IMR-90 (cell line): ENCODE data around the gene UPP2. TPM values are rescaled to one million over a fixed set of nuclear protein-coding genes. Genes with fewer than 3 reads are reported as not detected.

Experiments
- ATAC-seq: fragments of 200-7000 bp; cut with Tn5 transposase; 2 replicates; pipeline ENCODE4 v1.9.1; 2020; ENCODE audit warnings: low read depth, mild to moderate bottlenecking, moderate library complexity
- BruUV-seq: library from RNA; stranded (reverse); fragments of 400-500 nt; replicated peaks from 2 replicates; lab custom pipeline; 2021; lab: Mats Ljungman, UMichigan
- CTCF ChIA-PET: fragments of 300-600 bp; formaldehyde crosslinking; extraction: SDS; loops from one replicate; lab custom pipeline; 2021; ENCODE audit warnings: antibody characterized with exemption; lab: Yijun Ruan, JAX
- POLR2A ChIA-PET: fragments of 300-600 bp; sonication (Branson Sonifier 250); formaldehyde crosslinking; loops from one replicate; lab custom pipeline; 2022; ENCODE audit warnings: antibody characterized with exemption; ENCODE audit not compliant: unreplicated experiment; lab: Charles Lee
- DNase-seq: peaks from one replicate; pipeline ENCODE4 v3.0.0; 2013
- H2AFZ ChIP-seq: replicated peaks from 2 replicates; pipeline ENCODE3; 2013; ENCODE audit warnings: low read length, mild to moderate bottlenecking; ENCODE audit not compliant: poor library complexity
- H2AK5ac ChIP-seq: 2 replicates; pipeline ENCODE4 v1.6.1; 2013; ENCODE audit warnings: low read depth, low read length, inconsistent platforms
- H2AK9ac ChIP-seq: replicated peaks from 2 replicates; pipeline ENCODE3; 2013; ENCODE audit warnings: mild to moderate bottlenecking, low read depth, low read length, moderate library complexity; ENCODE audit not compliant: poor library complexity
- H2BK120ac ChIP-seq: 2 replicates; pipeline ENCODE4 v1.6.1; 2013; ENCODE audit warnings: low read depth, low read length, inconsistent platforms
- H2BK15ac ChIP-seq: 3 replicates; pipeline ENCODE4 v1.6.1; 2013; ENCODE audit warnings: low read depth, low read length, inconsistent platforms
- H2BK20ac ChIP-seq: 2 replicates; pipeline ENCODE4 v1.6.1; 2013; ENCODE audit warnings: low read depth, mild to moderate bottlenecking, inconsistent platforms, low read length, moderate library complexity
- H2BK5ac ChIP-seq: 2 replicates; pipeline ENCODE4 v1.6.1; 2013; ENCODE audit warnings: mild to moderate bottlenecking, low read depth, low read length, inconsistent platforms; ENCODE audit not compliant: poor library complexity, severe bottlenecking
- H3K14ac ChIP-seq: replicated peaks from 2 replicates; pipeline ENCODE4 v1.6.1; 2013; ENCODE audit warnings: low read depth, low read length, inconsistent platforms
- H3K18ac ChIP-seq: 2 replicates; pipeline ENCODE4 v1.6.1; 2013; ENCODE audit warnings: low read depth, low read length, control low read depth
- H3K23ac ChIP-seq: 2 replicates; pipeline ENCODE4 v1.6.1; 2013; ENCODE audit warnings: low read depth, low read length, inconsistent platforms
- H3K27ac ChIP-seq: 2 replicates; pipeline ENCODE4 v1.5.1; 2013; ENCODE audit warnings: mild to moderate bottlenecking, control low read depth, low read length; ENCODE audit not compliant: insufficient read depth
- H3K27me3 ChIP-seq: 2 replicates; pipeline ENCODE4 v1.6.1; 2013; ENCODE audit warnings: low read length; ENCODE audit not compliant: control insufficient read depth, insufficient read depth
- H3K36me3 ChIP-seq: 2 replicates; pipeline ENCODE4 v1.6.1; 2013; ENCODE audit warnings: low read length, mixed read lengths; ENCODE audit not compliant: control insufficient read depth, insufficient read depth
- H3K4ac ChIP-seq: 2 replicates; pipeline ENCODE4 v1.6.1; 2013; ENCODE audit warnings: low read depth, low read length, inconsistent platforms
- H3K4me1 ChIP-seq: 2 replicates; pipeline ENCODE4 v1.6.1; 2013; ENCODE audit warnings: low read length, mixed read lengths; ENCODE audit not compliant: control insufficient read depth, insufficient read depth
- H3K4me2 ChIP-seq: 2 replicates; pipeline ENCODE4 v1.6.1; 2013; ENCODE audit warnings: low read depth, mild to moderate bottlenecking, control low read depth, low read length, moderate library complexity
- H3K4me3 ChIP-seq: 2 replicates; pipeline ENCODE4 v1.5.1; 2013; ENCODE audit warnings: low read depth, mild to moderate bottlenecking, control low read depth, low read length, moderate library complexity; ENCODE audit not compliant: insufficient read depth
- H3K56ac ChIP-seq: 2 replicates; pipeline ENCODE4 v1.6.1; 2013; ENCODE audit warnings: low read length, inconsistent platforms; ENCODE audit not compliant: insufficient read depth; ENCODE audit errors: extremely low read depth
- H3K79me1 ChIP-seq, 2 experiments: 2 replicates each; pipeline ENCODE4 v1.6.1; 2013; ENCODE audit warnings: low read length in 2 of 2, inconsistent platforms in 1 of 2, low read depth in 1 of 2
- H3K9ac ChIP-seq: 2 replicates; pipeline ENCODE4 v1.6.1; 2013; ENCODE audit warnings: low read depth, low read length, control low read depth
- H3K9me1 ChIP-seq: 2 replicates; pipeline ENCODE4 v1.6.1; 2013; ENCODE audit warnings: low read length, inconsistent platforms; ENCODE audit not compliant: insufficient read depth
- H3K9me3 ChIP-seq: 2 replicates; pipeline ENCODE4 v1.6.1; 2013; ENCODE audit warnings: low read length; ENCODE audit not compliant: control insufficient read depth, insufficient read depth
- H4K20me1 ChIP-seq: 2 replicates; pipeline ENCODE4 v1.6.1; 2013; ENCODE audit warnings: low read length, inconsistent platforms; ENCODE audit not compliant: insufficient read depth
- H4K5ac ChIP-seq: 2 replicates; pipeline ENCODE4 v1.6.1; 2013; ENCODE audit warnings: mild to moderate bottlenecking, low read depth, low read length, control low read depth
- H4K8ac ChIP-seq, 2 experiments: 2 replicates each; pipeline ENCODE4 v1.6.1; 2013; ENCODE audit warnings: low read depth in 2 of 2, low read length in 2 of 2, control low read depth in 1 of 2, inconsistent platforms in 1 of 2
- H4K91ac ChIP-seq: 2 replicates; pipeline ENCODE4 v1.6.1; 2013; ENCODE audit warnings: low read depth, low read length, inconsistent platforms; ENCODE audit not compliant: insufficient read depth
- CEBPB ChIP-seq: IDR thresholded peaks from 2 replicates; pipeline ENCODE4 v1.6.1; 2012; ENCODE audit warnings: low read depth, low read length, improper control_type of control experiment
- CHD1 ChIP-seq: IDR thresholded peaks from 2 replicates; pipeline ENCODE4 v1.6.1; 2012; ENCODE audit warnings: low read depth, low read length, improper control_type of control experiment
- ELK1 ChIP-seq: fragments of 150-350 bp; IDR thresholded peaks from 2 replicates; pipeline ENCODE4 v1.6.1; 2016; ENCODE audit warnings: low read depth, mild to moderate bottlenecking, low read length, moderate library complexity, borderline replicate concordance
- FOS ChIP-seq: fragments of 150-350 bp; IDR thresholded peaks from 2 replicates; pipeline ENCODE4 v1.6.1; 2016; ENCODE audit warnings: low read depth, low read length
- MAFK ChIP-seq: IDR thresholded peaks from 2 replicates; pipeline ENCODE4 v1.6.1; 2012; ENCODE audit warnings: low read depth, low read length, improper control_type of control experiment
- MAZ ChIP-seq: IDR thresholded peaks from 2 replicates; pipeline ENCODE4 v1.6.1; 2012; ENCODE audit warnings: low read depth, mild to moderate bottlenecking, low read length, improper control_type of control experiment, moderate library complexity, borderline replicate concordance
- MXI1 ChIP-seq: IDR thresholded peaks from 2 replicates; pipeline ENCODE4 v1.6.1; 2012; ENCODE audit warnings: low read depth, mild to moderate bottlenecking, low read length, moderate library complexity, borderline replicate concordance
- NFE2L2 ChIP-seq: fragments of 150-350 bp; IDR thresholded peaks from 2 replicates; pipeline ENCODE4 v1.6.1; 2016; ENCODE audit warnings: low read depth, mild to moderate bottlenecking, low read length
- POLR2A ChIP-seq: IDR thresholded peaks from 2 replicates; pipeline ENCODE4 v1.6.1; 2012; ENCODE audit warnings: mild to moderate bottlenecking, low read depth, low read length
- RAD21 ChIP-seq: IDR thresholded peaks from 2 replicates; pipeline ENCODE4 v1.6.1; 2012; ENCODE audit warnings: low read length, improper control_type of control experiment
- RCOR1 ChIP-seq: IDR thresholded peaks from 2 replicates; pipeline ENCODE4 v1.6.1; 2012; ENCODE audit warnings: mild to moderate bottlenecking, low read length, improper control_type of control experiment; ENCODE audit not compliant: insufficient replicate concordance
- RFX5 ChIP-seq: IDR thresholded peaks from 2 replicates; pipeline ENCODE4 v1.8.0; 2012; ENCODE audit warnings: low read depth, mild to moderate bottlenecking, low read length, moderate library complexity
- SMC3 ChIP-seq: fragments of 150-350 bp; IDR thresholded peaks from 2 replicates; pipeline ENCODE4 v1.6.1; 2016; ENCODE audit warnings: low read depth, mild to moderate bottlenecking, antibody characterized with exemption, low read length, moderate library complexity
- USF2 ChIP-seq: fragments of 150-350 bp; IDR thresholded peaks from 2 replicates; pipeline ENCODE4 v1.6.1; 2017; ENCODE audit warnings: mild to moderate bottlenecking, antibody characterized with exemption, low read length, low read depth
- WGBS, 2 experiments: methylation state at CpG; one replicate each; pipeline versions ENCODE4 v1.1.5 to v1.1.7; 2013; ENCODE audit warnings: missing lambda C conversion rate in 2 of 2; ENCODE audit not compliant: insufficient read length in 1 of 2; ENCODE audit errors: extremely low coverage in 2 of 2; 5-methylcytosine and 5-hydroxymethylcytosine counted together
- dilution Hi-C: fragments of 300-500 bp; cut with HindIII; formaldehyde crosslinking; loops from one replicate; pipeline ENCODE4 v1.14.3; 2018; ENCODE audit warnings: low sequenced_read_pairs; ENCODE audit not compliant: unreplicated experiment
- in situ Hi-C: fragments of 300-500 bp; cut with MboI; formaldehyde crosslinking; loops from 3 replicates; pipeline ENCODE4 v1.14.3; 2019; ENCODE audit warnings: low sequenced_read_pairs, inconsistent platforms, mixed read lengths
- intact Hi-C: fragments of 100-400 bp; cut with micrococcal nuclease; formaldehyde crosslinking; loops from 2 replicates; pipeline ENCODE4 v1.10.0; 2022
- polyA plus RNA-seq, 3 experiments: library from polyadenylated mRNA; depleted of rRNA; stranded (reverse); fragments of >200 nt; gene quantifications; 2 replicates each; pipeline ENCODE4 v1.2.3, GENCODE V29; 2012; ENCODE audit warnings: low replicate concordance in 1 of 3
- total RNA-seq: library from RNA; depleted of rRNA; stranded (reverse); fragments of >200 nt; gene quantifications from 2 replicates; pipeline ENCODE4 v1.2.3, GENCODE V29; 2012
- TF ChIP-seq, protein P1 (sequence below): conservative IDR thresholded peaks from 2 replicates; pipeline ENCODE4 v1.5.1; 2012; ENCODE audit warnings: mild to moderate bottlenecking, low read depth, low read length, improper control_type of control experiment

UPP2 gene
- total and polyA plus RNA-seq, 2 of the 4 experiments (the other 2 are of a cell fraction) = not detected

DNA sequence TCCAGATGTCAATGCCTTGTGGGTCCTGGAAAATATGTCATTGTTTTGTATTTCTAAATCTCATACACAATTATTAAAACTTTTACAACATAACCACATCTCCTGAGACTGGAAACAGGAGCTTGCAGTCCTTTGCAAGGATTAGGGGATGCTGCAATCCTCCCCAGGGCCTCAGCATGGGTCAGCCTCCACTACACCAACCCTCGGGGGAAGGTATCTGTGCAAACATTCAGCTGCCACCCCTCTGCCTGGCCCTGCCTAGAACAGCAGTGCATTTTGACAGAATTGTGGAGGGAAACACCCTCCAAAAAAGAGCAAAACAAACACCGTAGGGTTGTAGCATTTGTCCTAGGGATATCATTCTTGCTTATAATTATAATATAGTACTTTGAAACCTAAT is 4.2 kb upstream of the UPP2 start:
- H4K8ac ChIP-seq = no peak overlapping the region
- no peak overlapping the region for H3K4ac ChIP-seq
- H3K56ac ChIP-seq = no peak overlapping the region
- BruUV-seq = no TSS peak
- no peaks in the 10 kb centered on the region for H3K27me3 ChIP-seq
- H3K27ac ChIP-seq = no peak overlapping the region
- no peak overlapping the region for H3K9ac ChIP-seq
- WGBS, 2 experiments = no CpG with 5 or more reads among the region's 2 CpGs
- no peak overlapping the region for H2AFZ ChIP-seq
- no peak overlapping the region for H3K4me3 ChIP-seq
- 0 out of 2 replicates have a peak, but pooled peaks cover 2% of the 10 kb centered on the region for H3K9me1 ChIP-seq
- dilution Hi-C loops = no loop called here
- H3K14ac ChIP-seq = no peak overlapping the region
- no peak overlapping the region for H2BK120ac ChIP-seq
- no peaks in the 10 kb centered on the region for H3K36me3 ChIP-seq
- no peak for ATAC-seq
- H2BK20ac ChIP-seq = no peak overlapping the region
- no peak overlapping the region for H3K18ac ChIP-seq
- H3K23ac ChIP-seq = no peak overlapping the region
- no peak overlapping the region for H4K91ac ChIP-seq
- no peaks in the 10 kb centered on the region for H3K79me1 ChIP-seq
- H2AK5ac ChIP-seq = no peak overlapping the region
- no peak overlapping the region for H2AK9ac ChIP-seq
- TF ChIP-seq MAZ (no peak), NFE2L2 (no peak), USF2 (no peak), ELK1 (no peak), SMC3 (no peak), MAFK (no peak), CEBPB (no peak), MXI1 (no peak), POLR2A (no peak), RCOR1 (no peak), RAD21 (no peak), CHD1 (no peak), RFX5 (no peak), FOS (no peak)
- TF ChIP-seq, protein P1, sequence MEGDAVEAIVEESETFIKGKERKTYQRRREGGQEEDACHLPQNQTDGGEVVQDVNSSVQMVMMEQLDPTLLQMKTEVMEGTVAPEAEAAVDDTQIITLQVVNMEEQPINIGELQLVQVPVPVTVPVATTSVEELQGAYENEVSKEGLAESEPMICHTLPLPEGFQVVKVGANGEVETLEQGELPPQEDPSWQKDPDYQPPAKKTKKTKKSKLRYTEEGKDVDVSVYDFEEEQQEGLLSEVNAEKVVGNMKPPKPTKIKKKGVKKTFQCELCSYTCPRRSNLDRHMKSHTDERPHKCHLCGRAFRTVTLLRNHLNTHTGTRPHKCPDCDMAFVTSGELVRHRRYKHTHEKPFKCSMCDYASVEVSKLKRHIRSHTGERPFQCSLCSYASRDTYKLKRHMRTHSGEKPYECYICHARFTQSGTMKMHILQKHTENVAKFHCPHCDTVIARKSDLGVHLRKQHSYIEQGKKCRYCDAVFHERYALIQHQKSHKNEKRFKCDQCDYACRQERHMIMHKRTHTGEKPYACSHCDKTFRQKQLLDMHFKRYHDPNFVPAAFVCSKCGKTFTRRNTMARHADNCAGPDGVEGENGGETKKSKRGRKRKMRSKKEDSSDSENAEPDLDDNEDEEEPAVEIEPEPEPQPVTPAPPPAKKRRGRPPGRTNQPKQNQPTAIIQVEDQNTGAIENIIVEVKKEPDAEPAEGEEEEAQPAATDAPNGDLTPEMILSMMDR = no peak
- no peaks in the 10 kb centered on the region for H3K4me1 ChIP-seq
- H2BK15ac ChIP-seq = no peak overlapping the region
- no peaks in the 10 kb centered on the region for H4K20me1 ChIP-seq
- no peak overlapping the region for H3K4me2 ChIP-seq
- DNase-seq = no peak
- POLR2A ChIA-PET = no interaction called here
- intact Hi-C loops = no loop called here
- in situ Hi-C loops = no loop called here
- H3K9me3 ChIP-seq = no peaks in the 10 kb centered on the region
- no peak overlapping the region for H2BK5ac ChIP-seq
- CTCF ChIA-PET = no interaction called here
- no peak overlapping the region for H4K5ac ChIP-seq
